HL-60 (cell line): ENCODE measurements around the gene RAB31.

Source experiments
- DNase-seq, 2 experiments: peaks; one replicate each; pipeline ENCODE4 v3.0.0-alpha.2; 2010 to 2020; ENCODE audit warnings: low read depth in 1 of 2, low spot score in 1 of 2
- H3K27ac ChIP-seq: fragments of 250-450 bp; sonication (Bioruptor Pico); replicated peaks from 2 replicates; pipeline ENCODE4 v1.5.1; 2020; ENCODE audit warnings: mild to moderate bottlenecking, moderate library complexity
- H3K27me3 ChIP-seq: fragments of 250-450 bp; sonication (Bioruptor Pico); 2 replicates; pipeline ENCODE4 v1.5.1; 2021; ENCODE audit warnings: mild to moderate bottlenecking, moderate library complexity; ENCODE audit not compliant: insufficient read depth, poor library complexity, severe bottlenecking
- H3K4me3 ChIP-seq: replicated peaks from 2 replicates; pipeline ENCODE4 v1.5.1; 2011; ENCODE audit warnings: mild to moderate bottlenecking, control low read depth, low read length; ENCODE audit not compliant: insufficient read depth
- CTCF ChIP-seq: IDR thresholded peaks from one replicate; pipeline ENCODE4 v1.5.1; 2011; ENCODE audit warnings: low read length, control low read depth, inconsistent platforms; ENCODE audit not compliant: insufficient read depth
- GABPA ChIP-seq: IDR thresholded peaks from 2 replicates; pipeline ENCODE4 v1.6.1; 2012; ENCODE audit warnings: low read depth
- POLR2AphosphoS5 ChIP-seq: IDR thresholded peaks from 2 replicates; pipeline ENCODE4 v1.6.1; 2012; ENCODE audit warnings: low read depth
- REST ChIP-seq: IDR thresholded peaks from 2 replicates; pipeline ENCODE4 v1.6.1; 2012; ENCODE audit warnings: low read depth; ENCODE audit not compliant: insufficient replicate concordance
- SPI1 ChIP-seq: IDR thresholded peaks from 2 replicates; pipeline ENCODE4 v1.6.1; 2012; ENCODE audit warnings: low read depth, mild to moderate bottlenecking, borderline replicate concordance

The RAB31 gene

GRCh38 chr18:9827793-9828505 lies 119.8 kb downstream of the RAB31 start:
- Histone ChIP-seq H3K4me3 (no peak overlapping the region), H3K27ac (peak overlapping the region; percentile 81), H3K27me3 (no peaks in the 10 kb centered on the region)
- DNase-seq: peak; percentile 96 to 99
- peak; percentile 28 for TF ChIP-seq GABPA
- TF ChIP-seq CTCF: no peak
- TF ChIP-seq SPI1: no peak; the same call in 1 of the 2 replicates
- TF ChIP-seq POLR2AphosphoS5: peak; percentile 85
- peak; percentile 47 for TF ChIP-seq REST

GRCh38 chr18:9828506-9829396 lies 120.7 kb downstream of the RAB31 start:
- Histone ChIP-seq H3K27ac (peak overlapping the region; percentile 81), H3K4me3 (peak overlapping the region; percentile 33), H3K27me3 (no peaks in the 10 kb centered on the region)
- peak in 1 of 2 experiments; percentile 83 for DNase-seq
- no peak for TF ChIP-seq CTCF
- peak; percentile 4 for TF ChIP-seq REST

GRCh38 chr18:9829397-9829712 lies 121.3 kb downstream of the RAB31 start:
- H3K27me3 ChIP-seq: no peaks in the 10 kb centered on the region
- peak overlapping the region; percentile 33 for H3K4me3 ChIP-seq
- H3K27ac ChIP-seq: peak overlapping the region; percentile 81
- TF ChIP-seq CTCF (no peak), REST (no peak), GABPA (no peak), POLR2AphosphoS5 (no peak), SPI1 (no peak)
- DNase-seq: no peak
